CD14-positive monocyte (primary cell): ENCODE data around the gene CENPU. TPM values are rescaled to one million over a fixed set of nuclear protein-coding genes. Genes with fewer than 3 reads are reported as not detected.
A peak's percentile ranks its signal among the peaks of the same experiment; 100 is the strongest.

Experiments
- DNase-seq, 3 donors: peaks; one replicate each; pipeline ENCODE4 v3.0.0-alpha.2; 2011 to 2022
- H2AFZ ChIP-seq: 2 replicates; pipeline ENCODE4 v1.6.0; 2012; ENCODE audit warnings: mild to moderate bottlenecking, low read depth, low read length, inconsistent platforms; ENCODE audit not compliant: insufficient read depth, poor library complexity, severe bottlenecking
- H3K27ac ChIP-seq, 2 donors: 1 replicate in 1 of 2; 2 replicates in 1 of 2; pipeline ENCODE4 v1.5.1; 2012 to 2013; ENCODE audit warnings: low read length in 2 of 2, control low read depth in 1 of 2, inconsistent platforms in 1 of 2, low read depth in 1 of 2, mild to moderate bottlenecking in 1 of 2
- H3K27me3 ChIP-seq, 2 donors: one replicate each; pipeline versions ENCODE4 v1.6.0 to v1.6.1; 2011 to 2013; ENCODE audit warnings: low read length in 2 of 2; ENCODE audit not compliant: control insufficient read depth in 2 of 2, insufficient read depth in 2 of 2
- H3K36me3 ChIP-seq, 2 donors: replicated peaks in 1 of 2; 1 replicate in 1 of 2; 2 replicates in 1 of 2; pipeline versions ENCODE4 v1.5.1 to v1.6.1; 2012 to 2013; ENCODE audit warnings: low read length in 2 of 2, control low read depth in 1 of 2, inconsistent platforms in 1 of 2, mild to moderate bottlenecking in 1 of 2; ENCODE audit not compliant: insufficient read depth in 2 of 2, control insufficient read depth in 1 of 2
- H3K4me1 ChIP-seq, 2 donors: 1 replicate in 1 of 2; 2 replicates in 1 of 2; pipeline versions ENCODE4 v1.5.1 to v1.6.1; 2012 to 2013; ENCODE audit warnings: low read length in 2 of 2, control low read depth in 1 of 2, inconsistent platforms in 1 of 2, mild to moderate bottlenecking in 1 of 2, moderate library complexity in 1 of 2; ENCODE audit not compliant: insufficient read depth in 2 of 2, control insufficient read depth in 1 of 2
- H3K4me2 ChIP-seq: replicated peaks from 2 replicates; pipeline ENCODE3; 2012; ENCODE audit warnings: low read length, moderate library complexity, mild to moderate bottlenecking; ENCODE audit not compliant: poor library complexity, severe bottlenecking; ENCODE audit errors: extremely low read depth
- H3K4me3 ChIP-seq, 3 experiments: fragments of 200-600 bp in 1 of 3; sonication (generic) in 1 of 3; replicated peaks in 1 of 3; 1 replicate in 2 of 3; 2 replicates in 1 of 3; pipeline ENCODE4 v1.5.1; 2011 to 2013; ENCODE audit warnings: low read length in 3 of 3, mild to moderate bottlenecking in 3 of 3, control low read depth in 2 of 3, low read depth in 2 of 3, inconsistent platforms in 1 of 3, moderate library complexity in 1 of 3
- H3K79me2 ChIP-seq: 2 replicates; pipeline ENCODE4 v1.6.0; 2012; ENCODE audit warnings: mild to moderate bottlenecking, control low read depth, inconsistent platforms, low read length, moderate library complexity; ENCODE audit not compliant: insufficient read depth
- H3K9ac ChIP-seq: 2 replicates; pipeline ENCODE4 v1.6.0; 2017; ENCODE audit warnings: low read length, mild to moderate bottlenecking; ENCODE audit not compliant: insufficient read depth, poor library complexity, severe bottlenecking
- H3K9me3 ChIP-seq, 2 donors: replicated peaks in 1 of 2; 1 replicate in 1 of 2; 2 replicates in 1 of 2; pipeline versions ENCODE4 v1.5.1 to v1.6.1; 2012 to 2013; ENCODE audit warnings: low read length in 2 of 2, control low read depth in 1 of 2; ENCODE audit not compliant: control insufficient read depth in 1 of 2, insufficient read depth in 1 of 2
- H4K20me1 ChIP-seq: 2 replicates; pipeline ENCODE4 v1.6.0; 2012; ENCODE audit warnings: mild to moderate bottlenecking, low read length, control low read depth, moderate library complexity; ENCODE audit not compliant: insufficient read depth
- H3K27ac Mint-ChIP-seq, 7 donors: one replicate each; pipeline ENCODE4 v1.8.0; 2020; ENCODE audit warnings: mild to moderate bottlenecking in 7 of 7, mixed read lengths in 7 of 7, moderate library complexity in 6 of 7, inconsistent platforms in 2 of 7
- H3K27me3 Mint-ChIP-seq, 3 donors: one replicate each; pipeline ENCODE4 v1.8.0; 2021 to 2022; ENCODE audit warnings: low read depth in 3 of 3, mild to moderate bottlenecking in 3 of 3, mixed read lengths in 3 of 3, moderate library complexity in 3 of 3, inconsistent platforms in 1 of 3
- H3K36me3 Mint-ChIP-seq, 2 donors: one replicate each; pipeline ENCODE4 v1.8.0; 2020; ENCODE audit warnings: mixed read lengths in 2 of 2, inconsistent platforms in 1 of 2, mild to moderate bottlenecking in 1 of 2
- H3K4me1 Mint-ChIP-seq: one replicate; pipeline ENCODE4 v1.8.0; 2020; ENCODE audit warnings: mild to moderate bottlenecking, mixed read lengths
- H3K4me3 Mint-ChIP-seq, 2 donors: one replicate each; pipeline ENCODE4 v1.8.0; 2020; ENCODE audit warnings: mild to moderate bottlenecking in 2 of 2, mixed read lengths in 2 of 2, moderate library complexity in 1 of 2
- H3K9me3 Mint-ChIP-seq, 7 donors: one replicate each; pipeline ENCODE4 v1.8.0; 2020 to 2022; ENCODE audit warnings: mixed read lengths in 7 of 7, mild to moderate bottlenecking in 6 of 7, moderate library complexity in 6 of 7, inconsistent platforms in 2 of 7
- CTCF ChIP-seq: fragments of 200-600 bp; IDR thresholded peaks from one replicate; pipeline ENCODE4 v1.8.0; 2022; ENCODE audit warnings: antibody characterized with exemption, mild to moderate bottlenecking
- WGBS: methylation state at CpG from one replicate; pipeline ENCODE4 v1.1.5; 2013; ENCODE audit warnings: missing lambda C conversion rate; ENCODE audit not compliant: insufficient coverage; 5-methylcytosine and 5-hydroxymethylcytosine counted together
- intact Hi-C, 2 donors: fragments of 100-400 bp; cut with micrococcal nuclease; formaldehyde crosslinking; loops; one replicate each; pipeline versions ENCODE4 v1.15.0 to v1.15.1; 2023
- polyA plus RNA-seq, 3 donors: library from polyadenylated mRNA; depleted of rRNA in 1 of 3; unstranded in 2 of 3; stranded (reverse) in 1 of 3; fragments of 300-500 nt in 2 of 3; fragments of >200 nt in 1 of 3; fragmentation: Illumina TruSeq in 2 of 3; gene quantifications; 1 replicate in 2 of 3; 2 replicates in 1 of 3; pipeline ENCODE4 v1.2.3, GENCODE V29; 2012 to 2021

Gene CENPU
- polyA plus RNA-seq, 3 donors: 1.2 to 1.6 (median 1.5) TPM

- peak overlapping the region in 1 of 2 donors; percentile 11 for H3K27ac ChIP-seq
- H3K36me3 Mint-ChIP-seq: peaks cover 32 to 41% of the 10 kb centered on the region in 2 donors
- H2AFZ ChIP-seq: no peak overlapping the region
- H3K9me3 Mint-ChIP-seq: peaks cover 0 to 2% (median 0%) of the 10 kb centered on the region in 7 donors
- WGBS: no CpG with 5 or more reads among the region's 1 CpG
- intact Hi-C loops: no loop called here
- no peaks in the 10 kb centered on the region for H4K20me1 ChIP-seq
- no peaks in the 10 kb centered on the region for H3K27me3 ChIP-seq
- H3K9me3 ChIP-seq: no peaks in the 10 kb centered on the region
- no peak for DNase-seq
- H3K79me2 ChIP-seq: peaks cover 17% of the 10 kb centered on the region
- H3K27ac Mint-ChIP-seq: no peak overlapping the region
- H3K9ac ChIP-seq: no peak overlapping the region
- no peaks in the 10 kb centered on the region for H3K4me1 ChIP-seq
- no peaks in the 10 kb centered on the region for H3K4me1 Mint-ChIP-seq
- no peaks in the 10 kb centered on the region for H3K27me3 Mint-ChIP-seq
- H3K4me3 ChIP-seq: no peak overlapping the region
- H3K36me3 ChIP-seq: peaks cover 7 to 54% of the 10 kb centered on the region in 2 donors
- H3K4me2 ChIP-seq: no peak overlapping the region
- no peak for TF ChIP-seq CTCF
- H3K4me3 Mint-ChIP-seq: no peak overlapping the region
These were observed 27.4 kb downstream of the CENPU start for GRCh38 chr4:184706453-184706852.

DNA sequence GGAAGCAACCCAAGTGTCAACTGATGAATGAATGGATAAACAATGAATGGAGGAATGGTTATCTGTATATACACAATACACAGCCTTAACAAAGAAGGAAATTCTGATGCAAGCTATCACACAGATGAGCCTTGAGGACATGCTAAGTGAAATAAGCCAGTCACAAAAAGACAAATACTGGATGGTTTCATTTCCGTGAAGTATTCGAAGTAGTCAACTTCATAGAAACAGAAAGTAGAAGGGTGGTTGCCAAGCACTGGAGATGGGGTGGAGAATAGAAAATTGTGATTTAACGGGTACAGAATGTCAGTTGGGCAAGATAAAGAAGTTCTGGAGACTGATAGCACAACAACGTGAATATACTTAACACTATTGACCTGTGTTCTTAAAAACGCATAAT lies 28.2 kb downstream of the CENPU start:
- intact Hi-C loops: no loop called here
- Histone ChIP-seq H3K9ac (no peak overlapping the region), H3K36me3 (peaks cover 5 to 62% of the 10 kb centered on the region in 2 donors), H3K4me3 (no peak overlapping the region), H3K79me2 (peaks cover 12% of the 10 kb centered on the region), H3K4me2 (no peak overlapping the region), H3K4me1 (no peaks in the 10 kb centered on the region), H4K20me1 (no peaks in the 10 kb centered on the region), H2AFZ (no peak overlapping the region), H3K27ac (no peak overlapping the region), H3K27me3 (no peaks in the 10 kb centered on the region), H3K9me3 (no peaks in the 10 kb centered on the region)
- no peaks in the 10 kb centered on the region for H3K4me1 Mint-ChIP-seq
- H3K27ac Mint-ChIP-seq: peak overlapping the region in 1 of 7 donors; percentile 40
- no peak for DNase-seq
- H3K4me3 Mint-ChIP-seq: peak overlapping the region in 1 of 2 donors; percentile 51
- H3K9me3 Mint-ChIP-seq: peaks cover 0 to 2% (median 0%) of the 10 kb centered on the region in 7 donors
- no peaks in the 10 kb centered on the region for H3K27me3 Mint-ChIP-seq
- peaks cover 38 to 48% of the 10 kb centered on the region in 2 donors for H3K36me3 Mint-ChIP-seq
- TF ChIP-seq CTCF: no peak
- whole genome bisulfite sequencing: 56% methylated on average over 2 of the region's 5 CpGs
